Kidney (tissue), 14 donors: ENCODE data around the gene GPNMB. TPM values are rescaled to one million over a fixed set of nuclear protein-coding genes. Genes with fewer than 3 reads are reported as not detected.

Experiments
- DNase-seq, 5 donors: peaks; one replicate each; pipeline ENCODE4 v3.0.0-alpha.2; 2013 to 2020
- FAIRE-seq: peaks from 2 replicates; lab custom pipeline; 2012; peaks lifted over from hg19 to GRCh38; lab: Jason Lieb, UNC
- H3K27ac ChIP-seq, 2 donors: one replicate each; pipeline ENCODE4 v1.7.0; 2013; ENCODE audit warnings: low read depth in 2 of 2, low read length in 2 of 2, inconsistent platforms in 1 of 2
- H3K27me3 ChIP-seq: one replicate; pipeline ENCODE4 v1.7.1; 2013; ENCODE audit warnings: low read length, inconsistent platforms; ENCODE audit not compliant: control insufficient read depth, insufficient read depth
- H3K36me3 ChIP-seq, 3 donors: one replicate each; pipeline versions ENCODE4 v1.7.0 to v1.7.1; 2013; ENCODE audit warnings: low read length in 3 of 3, control low read depth in 1 of 3, inconsistent platforms in 1 of 3; ENCODE audit not compliant: insufficient read depth in 3 of 3, control insufficient read depth in 2 of 3
- H3K4me1 ChIP-seq, 3 donors: one replicate each; pipeline versions ENCODE4 v1.7.0 to v1.7.1; 2013; ENCODE audit warnings: low read length in 3 of 3, inconsistent platforms in 1 of 3, low read depth in 1 of 3; ENCODE audit not compliant: control insufficient read depth in 2 of 3, insufficient read depth in 2 of 3
- H3K4me3 ChIP-seq, 3 donors: one replicate each; pipeline versions ENCODE4 v1.7.0 to v1.8.1; 2013; ENCODE audit warnings: low read length in 3 of 3, control low read depth in 1 of 3, inconsistent platforms in 1 of 3
- H3K9ac ChIP-seq, 3 donors: one replicate each; pipeline versions ENCODE4 v1.7.0 to v1.7.1; 2013; ENCODE audit warnings: low read length in 3 of 3, control low read depth in 1 of 3, inconsistent platforms in 1 of 3
- H3K9me3 ChIP-seq, 3 donors: one replicate each; pipeline versions ENCODE4 v1.7.0 to v1.7.1; 2013; ENCODE audit warnings: low read length in 3 of 3, control low read depth in 1 of 3, inconsistent platforms in 1 of 3; ENCODE audit not compliant: control insufficient read depth in 2 of 3, insufficient read depth in 1 of 3
- intact Hi-C: fragments of 100-400 bp; cut with DNase I; formaldehyde crosslinking; loops from one replicate; pipeline ENCODE4 v1.11.1; 2022
- polyA plus RNA-seq: library from polyadenylated mRNA; stranded (reverse); fragments of 350-450 nt; fragmentation: Illumina TruSeq; extraction: RNeasy Lipid Tissue Mini Kit (QIAGEN cat#74804); gene quantifications from one replicate; pipeline ENCODE4 v1.2.3, GENCODE V29; 2014; ENCODE audit warnings: low read depth, low replicate concordance; ENCODE audit not compliant: insufficient read depth
- total RNA-seq: library from RNA; stranded (reverse); fragmentation: NEBNext Ultra II Directional; extraction: Animal tissue kit (Norgen Biotek cat#: 25700); gene quantifications from one replicate; pipeline ENCODE4 v1.2.1, GENCODE V29; 2021
- TF ChIP-seq, protein P1 (sequence below): IDR thresholded peaks from 3 replicates; pipeline ENCODE4 v1.5.1; 2012; ENCODE audit warnings: mild to moderate bottlenecking, moderate library complexity, borderline replicate concordance; ENCODE audit not compliant: insufficient read depth; ENCODE audit errors: extremely low read depth
- donor health status: control.
- donor health status: control.
- donor health status: control.
- donor health status: control.
- donor health status: control.
- donor health status: DM: yes; HTN: yes; CAD: no.
- donor health status: Normal renal cell carcinoma (clear cell type).

The GPNMB gene
- total and polyA plus RNA-seq, 2 donors from 2014 or later: 43.9 to 60.6 TPM

DNA sequence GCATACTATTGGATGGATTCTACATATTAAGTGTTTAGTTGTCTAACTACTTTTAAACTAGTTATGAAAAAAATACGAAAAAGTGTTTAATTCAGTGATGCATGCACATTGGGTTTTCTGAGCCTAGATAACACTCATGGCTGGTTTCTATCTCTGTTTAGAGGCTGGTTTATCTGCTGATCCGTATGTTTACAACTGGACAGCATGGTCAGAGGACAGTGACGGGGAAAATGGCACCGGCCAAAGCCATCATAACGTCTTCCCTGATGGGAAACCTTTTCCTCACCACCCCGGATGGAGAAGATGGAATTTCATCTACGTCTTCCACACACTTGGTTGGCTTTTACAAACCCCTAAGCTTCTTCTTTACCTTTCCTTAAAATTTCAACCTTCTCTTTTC lies 10.2 kb downstream of the GPNMB start:
- Histone ChIP-seq H3K4me1 (no peaks in the 10 kb centered on the region), H3K9ac (no peak overlapping the region), H3K9me3 (peaks cover 0 to 7% (median 0%) of the 10 kb centered on the region in 3 donors), H3K4me3 (no peak overlapping the region), H3K27ac (no peak overlapping the region), H3K36me3 (peaks cover 0 to 5% (median 0%) of the 10 kb centered on the region in 3 donors), H3K27me3 (no peaks in the 10 kb centered on the region)
- intact Hi-C loops: no loop called here
- TF ChIP-seq, protein P1, sequence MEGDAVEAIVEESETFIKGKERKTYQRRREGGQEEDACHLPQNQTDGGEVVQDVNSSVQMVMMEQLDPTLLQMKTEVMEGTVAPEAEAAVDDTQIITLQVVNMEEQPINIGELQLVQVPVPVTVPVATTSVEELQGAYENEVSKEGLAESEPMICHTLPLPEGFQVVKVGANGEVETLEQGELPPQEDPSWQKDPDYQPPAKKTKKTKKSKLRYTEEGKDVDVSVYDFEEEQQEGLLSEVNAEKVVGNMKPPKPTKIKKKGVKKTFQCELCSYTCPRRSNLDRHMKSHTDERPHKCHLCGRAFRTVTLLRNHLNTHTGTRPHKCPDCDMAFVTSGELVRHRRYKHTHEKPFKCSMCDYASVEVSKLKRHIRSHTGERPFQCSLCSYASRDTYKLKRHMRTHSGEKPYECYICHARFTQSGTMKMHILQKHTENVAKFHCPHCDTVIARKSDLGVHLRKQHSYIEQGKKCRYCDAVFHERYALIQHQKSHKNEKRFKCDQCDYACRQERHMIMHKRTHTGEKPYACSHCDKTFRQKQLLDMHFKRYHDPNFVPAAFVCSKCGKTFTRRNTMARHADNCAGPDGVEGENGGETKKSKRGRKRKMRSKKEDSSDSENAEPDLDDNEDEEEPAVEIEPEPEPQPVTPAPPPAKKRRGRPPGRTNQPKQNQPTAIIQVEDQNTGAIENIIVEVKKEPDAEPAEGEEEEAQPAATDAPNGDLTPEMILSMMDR: no peak
- FAIRE-seq: no peak
- no peak for DNase-seq

DNA sequence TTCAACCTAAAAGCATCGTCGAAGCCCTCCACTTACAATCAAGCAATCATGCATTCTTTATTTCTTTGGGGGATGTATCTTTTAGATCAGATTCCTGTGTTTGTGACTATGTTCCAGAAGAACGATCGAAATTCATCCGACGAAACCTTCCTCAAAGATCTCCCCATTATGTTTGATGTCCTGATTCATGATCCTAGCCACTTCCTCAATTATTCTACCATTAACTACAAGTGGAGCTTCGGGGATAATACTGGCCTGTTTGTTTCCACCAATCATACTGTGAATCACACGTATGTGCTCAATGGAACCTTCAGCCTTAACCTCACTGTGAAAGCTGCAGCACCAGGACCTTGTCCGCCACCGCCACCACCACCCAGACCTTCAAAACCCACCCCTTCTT lies 13.8 kb downstream of the GPNMB start:
- H3K9me3 ChIP-seq: no peaks in the 10 kb centered on the region
- no peak overlapping the region for H3K4me3 ChIP-seq
- no peak overlapping the region for H3K27ac ChIP-seq
- intact Hi-C loops: no loop called here
- H3K36me3 ChIP-seq: peaks cover 0 to 5% (median 0%) of the 10 kb centered on the region in 3 donors
- H3K27me3 ChIP-seq: no peaks in the 10 kb centered on the region
- no peak for FAIRE-seq
- H3K4me1 ChIP-seq: no peaks in the 10 kb centered on the region
- TF ChIP-seq, protein P1: no peak
- no peak overlapping the region for H3K9ac ChIP-seq
- DNase-seq: no peak

DNA sequence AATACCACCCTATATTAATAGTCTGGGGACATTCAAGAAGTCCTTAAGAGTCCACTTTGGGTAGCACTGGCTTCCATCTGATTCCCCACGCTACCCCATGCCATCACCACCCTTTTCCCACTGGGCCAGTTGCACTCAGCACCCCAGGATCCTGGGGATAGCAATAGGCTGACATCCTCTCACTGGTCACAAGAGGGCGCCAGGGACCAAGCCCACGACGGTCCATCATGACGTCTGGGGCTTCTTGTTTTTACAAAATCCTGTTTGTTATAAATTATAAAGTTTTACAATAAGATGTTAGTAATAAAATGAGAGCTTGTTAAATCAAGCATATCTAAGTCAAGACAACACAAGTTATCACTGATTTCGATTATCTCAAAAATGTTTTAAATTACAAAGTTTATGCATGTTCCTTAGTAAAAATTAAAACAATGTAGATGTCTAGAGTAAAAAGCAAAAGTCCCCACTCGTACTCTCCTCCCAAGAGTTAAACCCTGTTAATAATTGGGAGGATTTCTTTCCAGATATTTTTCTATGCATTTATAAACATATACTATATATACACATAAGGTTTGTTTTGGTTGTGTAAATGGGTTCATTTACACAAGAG lies 15.4 kb downstream of the GPNMB start:
- peak; percentile 11 for FAIRE-seq
- no peaks in the 10 kb centered on the region for H3K27me3 ChIP-seq
- no peaks in the 10 kb centered on the region for H3K4me1 ChIP-seq
- no peak overlapping the region for H3K9ac ChIP-seq
- no peaks in the 10 kb centered on the region for H3K9me3 ChIP-seq
- peak; percentile 53 to 83 (median 64) for DNase-seq
- no peak overlapping the region for H3K4me3 ChIP-seq
- intact Hi-C loops: no loop called here
- TF ChIP-seq, protein P1: peak; percentile 72
- H3K36me3 ChIP-seq: peaks cover 0 to 5% (median 0%) of the 10 kb centered on the region in 3 donors
- no peak overlapping the region for H3K27ac ChIP-seq

DNA sequence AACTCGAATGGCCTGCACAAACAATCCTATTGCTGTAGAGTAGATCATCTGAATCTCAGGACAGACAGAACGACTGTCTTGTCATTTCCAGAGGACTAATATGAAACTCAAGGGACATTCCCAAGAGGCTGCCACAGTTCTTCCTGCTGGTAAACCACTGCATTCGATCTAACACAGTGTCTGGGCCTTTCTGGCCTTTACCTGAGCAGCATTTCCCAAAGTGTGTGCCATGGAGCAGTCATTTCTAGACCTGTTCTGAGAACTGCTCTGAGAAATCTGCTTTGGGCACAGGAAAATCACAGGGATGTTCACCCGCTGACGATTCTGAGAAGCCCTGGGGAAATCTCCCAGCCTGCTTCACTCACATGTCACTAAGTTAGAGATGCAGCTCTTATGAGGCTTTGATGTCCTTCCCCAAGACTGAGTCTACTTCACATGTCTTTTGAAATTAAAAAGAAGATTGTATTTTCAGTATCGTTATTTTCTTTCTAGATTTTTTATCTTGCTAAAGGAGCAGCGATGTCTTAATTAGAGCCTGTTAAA lies 18.4 kb downstream of the GPNMB start:
- no peak overlapping the region for H3K27ac ChIP-seq
- H3K4me3 ChIP-seq: no peak overlapping the region
- DNase-seq: no peak
- intact Hi-C loops: no loop called here
- no peak for FAIRE-seq
- no peaks in the 10 kb centered on the region for H3K36me3 ChIP-seq
- TF ChIP-seq, protein P1: no peak
- no peaks in the 10 kb centered on the region for H3K27me3 ChIP-seq
- no peak overlapping the region for H3K9ac ChIP-seq
- no peaks in the 10 kb centered on the region for H3K9me3 ChIP-seq
- no peaks in the 10 kb centered on the region for H3K4me1 ChIP-seq
